HFFc6 (cell line): ENCODE measurements around the gene PSTPIP1. TPM values are rescaled to one million over a fixed set of nuclear protein-coding genes. Genes with fewer than 3 reads are reported as not detected.

ENCODE experiments used
- DNase-seq: peaks from one replicate; pipeline ENCODE4 v3.0.0-alpha.2; 2018
- H3K27ac Mint-ChIP-seq: 2 replicates; pipeline ENCODE4 v1.8.0; 2020; ENCODE audit warnings: mild to moderate bottlenecking, mixed read lengths
- H3K27me3 Mint-ChIP-seq: 2 replicates; pipeline ENCODE4 v1.8.0; 2021; ENCODE audit warnings: mild to moderate bottlenecking, moderate library complexity, mixed read lengths; ENCODE audit not compliant: insufficient read depth
- H3K36me3 Mint-ChIP-seq: 2 replicates; pipeline ENCODE4 v1.8.0; 2021; ENCODE audit warnings: low read depth, mixed read lengths
- H3K4me1 Mint-ChIP-seq: 2 replicates; pipeline ENCODE4 v1.8.0; 2020; ENCODE audit warnings: low read depth, mixed read lengths
- H3K4me3 Mint-ChIP-seq: 2 replicates; pipeline ENCODE4 v1.8.0; 2020; ENCODE audit warnings: mild to moderate bottlenecking, moderate library complexity, mixed read lengths
- H3K9me3 Mint-ChIP-seq: 2 replicates; pipeline ENCODE4 v1.8.0; 2020; ENCODE audit warnings: mild to moderate bottlenecking, mixed read lengths
- CTCF ChIP-seq: fragments of 200-600 bp; sonication (generic); IDR thresholded peaks from 2 replicates; pipeline ENCODE4 v1.5.0; 2021; ENCODE audit warnings: antibody characterized with exemption, mild to moderate bottlenecking
- total RNA-seq, 6 experiments: library from RNA; stranded (reverse); fragmentation: NEBNext Ultra II Directional; extraction: Animal tissue kit (Norgen Biotek cat#: 25700); gene quantifications; 2 replicates in 1 of 6; 3 replicates in 5 of 6; pipeline ENCODE4 v1.2.3, GENCODE V29; 2021

PSTPIP1 gene
- total RNA-seq, 6 experiments from 2014 or later = 0.16 to 0.38 TPM; not detected in 4

- peaks cover 21% of the 10 kb centered on the region for H3K27me3 Mint-ChIP-seq
- no peak for DNase-seq
- no peak overlapping the region for H3K27ac Mint-ChIP-seq
- no peak for TF ChIP-seq CTCF
- H3K4me1 Mint-ChIP-seq = peaks cover 1% of the 10 kb centered on the region
- H3K36me3 Mint-ChIP-seq = no peaks in the 10 kb centered on the region
- no peak overlapping the region for H3K4me3 Mint-ChIP-seq
- no peaks in the 10 kb centered on the region for H3K9me3 Mint-ChIP-seq
These were observed 19.5 kb downstream of the PSTPIP1 start for GRCh38 chr15:77014132-77015081.

- Mint-ChIP-seq H3K36me3 (no peaks in the 10 kb centered on the region), H3K4me1 (peaks cover 9% of the 10 kb centered on the region), H3K9me3 (no peaks in the 10 kb centered on the region), H3K27ac (no peak overlapping the region), H3K4me3 (no peak overlapping the region), H3K27me3 (peaks cover 13% of the 10 kb centered on the region)
- no peak for DNase-seq
- no peak for TF ChIP-seq CTCF
These were observed 20.9 kb downstream of the PSTPIP1 start for GRCh38 chr15:77015646-77016320.

GRCh38 chr15:77016321-77016695 is 21.4 kb downstream of the PSTPIP1 start:
- Mint-ChIP-seq H3K4me1 (peaks cover 11% of the 10 kb centered on the region), H3K4me3 (no peak overlapping the region), H3K27ac (no peak overlapping the region), H3K9me3 (no peaks in the 10 kb centered on the region), H3K27me3 (peaks cover 9% of the 10 kb centered on the region), H3K36me3 (no peaks in the 10 kb centered on the region)
- DNase-seq = no peak
- TF ChIP-seq CTCF = no peak

GRCh38 chr15:77017091-77017660 is 22.2 kb downstream of the PSTPIP1 start:
- Mint-ChIP-seq H3K27ac (no peak overlapping the region), H3K36me3 (no peaks in the 10 kb centered on the region), H3K4me3 (no peak overlapping the region), H3K27me3 (peaks cover 4% of the 10 kb centered on the region), H3K4me1 (peaks cover 20% of the 10 kb centered on the region), H3K9me3 (no peaks in the 10 kb centered on the region)
- no peak for DNase-seq
- no peak for TF ChIP-seq CTCF

GRCh38 chr15:77017761-77018720 is 23.1 kb downstream of the PSTPIP1 start:
- no peak for DNase-seq
- H3K9me3 Mint-ChIP-seq = no peaks in the 10 kb centered on the region
- H3K27me3 Mint-ChIP-seq = peaks cover 4% of the 10 kb centered on the region
- no peak overlapping the region for H3K27ac Mint-ChIP-seq
- no peak overlapping the region for H3K4me3 Mint-ChIP-seq
- peaks cover 24% of the 10 kb centered on the region for H3K4me1 Mint-ChIP-seq
- H3K36me3 Mint-ChIP-seq = no peaks in the 10 kb centered on the region
- no peak for TF ChIP-seq CTCF
